GM08714 (cell line): ENCODE results near the gene MIAT.

Experiments used
- H3K4me3 ChIP-seq: fragments of 200-500 bp; sonication (Bioruptor generic); 2 replicates; pipeline ENCODE4 v1.5.1; 2014; ENCODE audit warnings: mild to moderate bottlenecking, low read length, inconsistent platforms
- ZNF274 ChIP-seq: IDR thresholded peaks from 2 replicates; pipeline ENCODE4 v1.6.1; 2012; ENCODE audit warnings: mild to moderate bottlenecking, low read depth, low read length

Gene MIAT

DNA sequence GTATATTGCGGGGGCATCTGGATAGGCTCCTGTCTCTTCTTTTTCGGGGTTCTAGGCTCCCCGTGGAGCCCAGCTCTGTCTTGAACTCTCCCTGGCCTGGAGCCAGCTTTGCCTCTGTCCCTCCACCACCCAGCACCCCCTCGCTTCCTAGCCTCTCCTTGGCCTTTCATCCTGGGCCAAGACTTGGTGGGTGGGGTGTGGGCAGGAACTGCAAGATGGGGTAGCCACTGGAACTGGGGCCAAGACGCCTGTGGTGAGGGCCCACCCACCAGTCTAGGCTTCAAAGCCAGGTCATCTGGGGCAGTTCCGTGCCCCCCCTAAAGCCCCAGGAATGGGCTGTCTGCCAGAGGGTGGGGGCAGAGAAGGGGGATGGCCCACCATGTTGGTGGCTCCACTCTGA is 37.9 kb upstream of the MIAT start:
- no peak for TF ChIP-seq ZNF274
- H3K4me3 ChIP-seq: no peak overlapping the region

- H3K4me3 ChIP-seq: no peak overlapping the region
- TF ChIP-seq ZNF274: no peak
Measured at GRCh38 chr22:26620197-26620596, 37.2 kb upstream of the MIAT start.

DNA sequence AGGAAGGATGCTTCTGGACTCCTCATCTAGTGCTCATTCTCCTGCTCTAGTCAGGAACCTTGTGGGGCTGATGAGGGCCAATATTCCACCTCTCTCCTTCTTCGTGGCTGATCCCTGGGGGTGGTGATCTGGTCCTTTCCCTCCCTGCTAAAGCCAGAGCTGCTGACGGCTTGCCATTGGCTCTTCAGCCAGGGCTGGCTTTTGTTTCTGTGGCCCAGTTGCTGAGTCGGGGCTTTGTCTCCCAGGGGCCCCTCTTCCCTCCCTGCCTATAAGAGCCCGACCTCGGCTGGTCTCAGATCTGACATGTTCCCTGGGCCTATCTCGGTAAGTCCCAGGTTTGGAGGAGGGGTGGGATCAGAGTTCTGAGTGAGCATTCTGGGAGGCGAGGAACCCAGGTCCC is 35.7 kb upstream of the MIAT start, which contains the start of gene CRYBA4:
Gene CRYBA4 (plus strand): TSS at position 301 of the 400 bp plus-strand sequence. CDS start 634 bp downstream, outside the sequence.
- H3K4me3 ChIP-seq: no peak within 1 kb of the TSS
- TF ChIP-seq ZNF274: no peak

GRCh38 chr22:26623984-26624383 is 33.4 kb upstream of the MIAT start:
- H3K4me3 ChIP-seq: no peak overlapping the region
- TF ChIP-seq ZNF274: no peak

DNA sequence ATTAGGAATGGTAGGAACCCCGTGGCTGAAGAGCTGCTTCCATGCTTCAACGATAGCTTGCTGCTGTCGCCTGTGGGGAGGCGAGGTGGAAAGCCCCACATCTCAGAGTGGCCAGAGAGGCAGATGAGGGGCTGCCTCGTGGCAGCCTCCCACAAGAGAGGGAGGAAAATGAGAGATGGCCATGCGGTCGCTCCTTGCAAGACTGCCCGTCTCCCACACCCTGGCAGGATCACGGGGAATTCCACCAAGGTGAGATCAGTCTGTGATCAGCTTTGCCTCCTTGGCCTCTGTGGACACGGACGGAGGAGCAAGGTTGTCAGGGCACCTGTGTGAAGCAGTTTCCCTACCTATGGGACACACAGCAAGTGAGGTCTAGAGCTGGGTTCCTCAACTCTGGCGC is 32.6 kb upstream of the MIAT start:
- TF ChIP-seq ZNF274: no peak
- H3K4me3 ChIP-seq: no peak overlapping the region

DNA sequence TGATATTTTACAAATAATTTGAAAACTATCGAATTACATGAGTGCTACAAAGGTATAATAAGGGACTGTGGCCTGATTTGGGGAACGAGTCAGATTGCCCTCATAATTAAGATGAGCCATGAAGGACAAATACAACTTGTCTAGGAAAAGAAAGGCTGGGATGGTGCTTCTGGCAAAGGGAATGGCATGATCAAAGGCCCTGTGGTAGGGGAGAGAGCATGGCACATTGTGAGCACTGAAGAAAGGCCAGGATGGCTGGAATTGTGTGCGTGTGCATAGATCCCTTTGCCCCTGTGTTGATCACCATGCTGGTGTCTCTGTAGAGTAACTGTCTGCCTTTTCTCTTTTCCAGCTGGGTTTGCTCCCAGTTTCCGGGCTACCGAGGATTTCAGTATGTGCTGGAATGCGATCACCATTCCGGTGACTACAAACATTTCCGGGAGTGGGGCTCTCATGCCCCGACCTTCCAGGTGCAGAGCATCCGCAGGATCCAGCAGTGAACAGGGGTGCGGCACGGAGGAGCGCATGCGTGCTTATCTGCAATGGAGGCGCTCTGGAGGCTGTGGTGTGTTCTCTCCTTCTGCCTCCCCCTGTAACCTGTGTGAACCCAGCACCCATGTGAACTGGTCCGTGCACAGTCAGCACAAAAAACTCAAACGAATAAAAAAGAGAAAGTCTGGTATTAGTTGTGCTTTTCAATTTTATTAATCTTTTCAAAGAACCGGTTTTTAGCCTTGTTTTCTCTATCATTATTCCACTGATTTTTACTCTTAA is 27.2 kb upstream of the MIAT start:
- H3K4me3 ChIP-seq: no peak overlapping the region
- TF ChIP-seq ZNF274: no peak

DNA sequence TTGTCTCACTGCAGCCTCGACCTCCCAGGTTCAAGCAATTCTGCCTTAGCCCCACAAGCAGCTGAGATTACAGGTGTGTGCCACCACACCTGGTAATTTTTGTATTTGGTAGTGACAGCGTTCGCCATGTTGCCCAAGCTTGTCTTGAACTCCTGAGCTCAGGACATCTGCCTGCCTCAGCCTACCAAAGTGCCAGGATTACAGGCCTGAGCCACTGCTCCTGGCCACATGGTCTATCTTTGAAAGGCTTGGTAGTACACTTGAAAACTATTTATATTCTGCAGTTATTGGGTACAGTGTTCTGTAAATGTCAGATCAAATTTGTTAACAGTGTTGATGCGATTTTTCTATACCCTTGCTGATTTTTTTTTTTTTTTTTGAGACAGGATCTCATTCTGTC is 26.1 kb upstream of the MIAT start:
- H3K4me3 ChIP-seq: no peak overlapping the region
- no peak for TF ChIP-seq ZNF274

- no peak for TF ChIP-seq ZNF274
- no peak overlapping the region for H3K4me3 ChIP-seq
Measured at GRCh38 chr22:26632422-26633155, 24.8 kb upstream of the MIAT start.

- TF ChIP-seq ZNF274: no peak
- H3K4me3 ChIP-seq: no peak overlapping the region
Measured at GRCh38 chr22:26634189-26634588, 23.2 kb upstream of the MIAT start.

DNA sequence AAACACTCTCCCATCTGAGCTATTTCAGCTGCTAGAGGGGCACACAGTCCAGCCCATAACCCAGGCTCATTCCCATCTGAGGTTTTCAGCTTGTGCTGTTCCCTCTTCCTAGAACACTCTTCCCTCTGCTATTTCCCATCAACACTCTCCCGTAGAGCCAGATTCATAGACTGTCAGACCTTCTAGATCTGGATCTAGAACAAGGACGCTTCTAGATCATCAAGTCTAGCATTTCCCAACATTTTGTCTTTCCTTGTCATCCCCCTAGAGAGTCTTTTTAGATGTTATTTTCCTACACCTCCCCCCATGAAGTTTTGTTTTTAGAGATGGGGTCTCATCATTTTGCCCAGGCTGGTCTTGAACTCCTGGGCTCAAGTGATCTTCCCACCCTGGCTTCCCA is 22.3 kb upstream of the MIAT start:
- no peak overlapping the region for H3K4me3 ChIP-seq
- TF ChIP-seq ZNF274: no peak

GRCh38 chr22:26636296-26636695 is 21.1 kb upstream of the MIAT start:
- TF ChIP-seq ZNF274: no peak
- no peak overlapping the region for H3K4me3 ChIP-seq

DNA sequence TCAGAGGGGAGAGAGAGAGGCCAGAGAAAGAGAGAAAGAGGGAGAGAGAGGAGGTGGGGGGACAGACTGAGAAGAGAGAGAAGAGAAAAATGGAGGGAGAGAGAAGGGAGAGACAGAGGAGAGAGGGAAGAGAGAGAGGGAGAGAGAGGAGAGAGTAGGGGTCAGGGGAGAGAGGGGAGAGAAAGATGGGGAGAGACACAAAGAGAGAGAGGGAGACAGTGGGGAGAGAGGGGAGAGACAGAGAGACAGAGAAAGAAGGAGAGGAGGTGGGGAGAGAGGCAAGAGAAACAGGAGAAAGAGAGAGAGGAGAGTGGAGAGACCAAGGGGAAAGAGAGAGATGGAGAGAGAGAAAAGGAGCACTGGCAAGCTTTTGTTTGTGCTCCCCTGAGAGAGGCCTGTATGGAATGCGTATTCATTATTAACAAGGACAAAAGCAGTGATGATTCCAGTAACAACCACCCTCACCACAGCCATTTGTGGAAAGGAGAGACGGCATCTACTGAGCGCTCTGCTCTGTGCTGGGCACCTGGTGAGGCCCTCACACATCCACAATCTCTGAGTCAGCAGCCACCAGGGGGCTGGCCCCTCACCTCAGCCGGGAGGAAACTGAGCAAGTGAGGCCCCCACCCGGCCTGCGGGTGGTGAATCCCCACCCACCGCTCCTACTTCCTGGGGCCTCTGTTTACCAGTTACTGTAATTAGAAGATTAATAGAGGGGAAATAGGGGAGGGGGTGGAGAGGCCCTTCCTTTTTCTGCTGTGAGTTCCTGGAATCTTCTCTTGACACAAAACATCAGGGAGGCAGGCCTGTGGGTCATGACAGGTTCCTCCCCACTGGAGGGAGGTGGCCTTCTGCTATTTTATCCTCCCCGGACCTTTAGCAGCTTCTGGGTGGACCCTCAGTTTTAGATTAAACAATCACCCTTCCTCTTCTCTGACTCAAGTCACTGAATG is 14.6 kb upstream of the MIAT start:
- H3K4me3 ChIP-seq: no peak overlapping the region
- TF ChIP-seq ZNF274: no peak

DNA sequence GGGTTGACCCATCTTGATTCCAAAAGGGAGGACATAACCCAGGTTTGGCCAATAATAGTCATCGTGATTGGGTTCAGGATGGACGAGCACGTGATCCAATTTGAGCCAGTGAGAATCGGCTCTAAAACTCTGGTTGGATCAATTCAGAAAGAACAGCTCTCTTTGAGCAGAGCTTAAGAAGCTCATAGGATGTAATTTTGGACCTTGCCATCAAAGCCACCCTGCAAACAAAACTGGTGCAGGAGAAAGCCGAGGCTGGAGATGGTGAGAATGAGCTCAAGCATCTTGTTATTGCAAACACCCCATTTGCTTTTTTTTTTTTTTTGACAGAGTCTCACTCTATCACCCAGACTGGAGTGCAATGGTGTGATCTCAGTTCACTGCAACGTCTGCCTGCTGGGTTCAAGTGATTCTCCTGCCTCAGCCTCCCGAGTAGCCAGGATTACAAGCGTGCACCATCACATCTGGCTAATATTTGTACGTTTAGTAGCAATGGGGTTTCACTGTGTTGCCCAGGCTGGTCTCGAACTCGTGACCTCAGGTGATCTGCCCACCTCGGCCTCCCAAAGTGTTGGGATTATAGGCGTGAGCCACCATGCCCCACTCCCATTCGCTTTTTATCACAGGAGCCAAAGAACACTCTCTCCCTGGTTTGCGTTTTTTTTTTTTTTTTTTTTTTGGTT is 13.8 kb upstream of the MIAT start:
- no peak overlapping the region for H3K4me3 ChIP-seq
- TF ChIP-seq ZNF274: no peak

- no peak for TF ChIP-seq ZNF274
- H3K4me3 ChIP-seq: no peak overlapping the region
Measured at GRCh38 chr22:26646158-26646557, 11.2 kb upstream of the MIAT start.
